Spleen (tissue), 11 donors: ENCODE results near the gene CCN5. TPM values are rescaled to one million over a fixed set of nuclear protein-coding genes. Genes with fewer than 3 reads are reported as not detected.

ENCODE experiments used
- DNase-seq: peaks from one replicate; pipeline ENCODE4 v3.0.0-alpha.2; 2020
- H3K27ac ChIP-seq, 8 donors: fragments of 200-600 bp; sonication (generic) in 7 of 8; 1 replicate in 4 of 8; 2 replicates in 4 of 8; pipeline versions ENCODE4 v1.5.0 to v1.8.0; 2016 to 2021; ENCODE audit warnings: inconsistent platforms in 4 of 8, mild to moderate bottlenecking in 4 of 8, moderate library complexity in 1 of 8
- H3K27me3 ChIP-seq, 7 donors: fragments of 200-600 bp; sonication (generic) in 6 of 7; replicated peaks in 1 of 7; 1 replicate in 4 of 7; 2 replicates in 3 of 7; pipeline versions ENCODE4 v1.5.0 to v1.8.0; 2016 to 2021; ENCODE audit warnings: inconsistent platforms in 3 of 7, mild to moderate bottlenecking in 1 of 7
- H3K36me3 ChIP-seq, 6 donors: fragments of 200-600 bp; sonication (generic) in 5 of 6; 1 replicate in 4 of 6; 2 replicates in 2 of 6; pipeline versions ENCODE4 v1.5.0 to v1.8.0; 2016 to 2021; ENCODE audit warnings: inconsistent platforms in 2 of 6
- H3K4me1 ChIP-seq, 6 donors: fragments of 200-600 bp; sonication (generic) in 5 of 6; 1 replicate in 3 of 6; 2 replicates in 3 of 6; pipeline versions ENCODE4 v1.5.0 to v1.8.0; 2016 to 2021; ENCODE audit warnings: inconsistent platforms in 3 of 6
- H3K4me3 ChIP-seq, 8 donors: fragments of 200-600 bp; sonication (generic) in 7 of 8; 1 replicate in 4 of 8; 2 replicates in 4 of 8; pipeline versions ENCODE4 v1.5.0 to v1.8.0; 2016 to 2021; ENCODE audit warnings: inconsistent platforms in 4 of 8, mild to moderate bottlenecking in 4 of 8, moderate library complexity in 2 of 8
- H3K9me3 ChIP-seq, 8 donors: fragments of 200-600 bp; sonication (generic) in 7 of 8; 1 replicate in 4 of 8; 2 replicates in 4 of 8; pipeline versions ENCODE4 v1.5.0 to v1.8.0; 2016 to 2021; ENCODE audit warnings: inconsistent platforms in 4 of 8
- CTCF ChIP-seq, 11 experiments: fragments of 200-600 bp in 7 of 11; fragments of 450-650 bp in 4 of 11; sonication (generic) in 4 of 11; IDR thresholded peaks in 8 of 11; conservative IDR thresholded peaks in 3 of 11; 1 replicate in 7 of 11; 2 replicates in 4 of 11; pipeline versions ENCODE4 v1.4.0 to v1.8.0; 2016 to 2021; ENCODE audit warnings: antibody characterized with exemption in 11 of 11, inconsistent platforms in 4 of 11, mild to moderate bottlenecking in 1 of 11
- POLR2A ChIP-seq, 3 donors: fragments of 450-650 bp; IDR thresholded peaks; one replicate each; pipeline ENCODE4 v1.5.1; 2017; ENCODE audit warnings: antibody characterized with exemption in 3 of 3, mild to moderate bottlenecking in 1 of 3
- POLR2AphosphoS5 ChIP-seq, 3 donors: sonication (generic); formaldehyde crosslinking; IDR thresholded peaks; one replicate each; pipeline ENCODE4 v1.5.1; 2017; ENCODE audit warnings: antibody characterized with exemption in 3 of 3
- WGBS, 5 donors: extraction: QIAGEN DNeasy Blood & Tissue Kit in 3 of 5; methylation state at CpG; one replicate each; pipeline versions ENCODE4 v1.1.5 to v1.1.7; 2013 to 2018; 5-methylcytosine and 5-hydroxymethylcytosine counted together
- intact Hi-C: fragments of 100-400 bp; cut with DNase I; formaldehyde crosslinking; loops from one replicate; pipeline ENCODE4 v1.15.0; 2023; ENCODE audit warnings: low total_unique reads
- polyA plus RNA-seq, 3 donors: library from polyadenylated mRNA; stranded (reverse); fragments of 200-250 nt; gene quantifications; one replicate each; pipeline ENCODE4 v1.2.1, GENCODE V29; 2013
- total RNA-seq, 7 donors: library from RNA; depleted of rRNA in 3 of 7; stranded (reverse); fragments of >200 nt in 3 of 7; fragmentation: NEBNext Ultra II Directional in 4 of 7; extraction: Animal tissue kit (Norgen Biotek cat#: 25700) in 4 of 7; gene quantifications; one replicate each; pipeline versions ENCODE4 v1.1.0 to v1.2.1, GENCODE V29; 2016 to 2021
- donor health status: healthy with polysubstance abuse.
- donor health status: DM: no; HTN: no; CAD: no; lungs with moderate emphysema.
- donor health status: DM: no; HTN: no; CAD: no.
- donor health status: Bipolar disorder and iron deficiency.
- donor health status: healthy.
- donor health status: DM: no; HTN: no; CAD: no.
- donor health status: DM: yes; HTN: yes; CAD: no.

CCN5 gene
- total and polyA plus RNA-seq, 10 donors = 0.51 to 10.6 (median 1.5) TPM; not detected in 1

GRCh38 chr20:44770484-44771171 lies 55.5 kb downstream of the CCN5 start:
- Histone ChIP-seq H3K36me3 (no peaks in the 10 kb centered on the region), H3K27ac (no peak overlapping the region), H3K4me3 (no peak overlapping the region), H3K27me3 (peaks cover 0 to 83% (median 6%) of the 10 kb centered on the region in 7 donors), H3K4me1 (no peaks in the 10 kb centered on the region), H3K9me3 (no peaks in the 10 kb centered on the region)
- TF ChIP-seq CTCF (IDR thresholded peaks at IDR 0.05 in 8 of 11, conservative IDR thresholded peaks at IDR 0.05 in 3 of 11) (no peak), POLR2AphosphoS5 (IDR thresholded peaks at IDR 0.05) (no peak), POLR2A (IDR thresholded peaks at IDR 0.05) (no peak)
- WGBS, 5 donors = 60 to 74% (median 66%) methylated on average over 11 of the region's 11 CpGs
- DNase-seq = peak; percentile 47
- intact Hi-C loops = no loop called here

GRCh38 chr20:44771172-44771535 lies 56.0 kb downstream of the CCN5 start:
- peak; percentile 48 for DNase-seq
- no peak overlapping the region for H3K27ac ChIP-seq

GRCh38 chr20:44772636-44773035 lies 57.5 kb downstream of the CCN5 start:
- H3K4me1 ChIP-seq = no peaks in the 10 kb centered on the region
- H3K9me3 ChIP-seq = no peaks in the 10 kb centered on the region
- H3K4me3 ChIP-seq = no peak overlapping the region
- TF ChIP-seq POLR2A (IDR thresholded peaks at IDR 0.05) (no peak), POLR2AphosphoS5 (IDR thresholded peaks at IDR 0.05) (no peak), CTCF (IDR thresholded peaks at IDR 0.05 in 8 of 11, conservative IDR thresholded peaks at IDR 0.05 in 3 of 11) (no peak)
- intact Hi-C loops = no loop called here
- H3K27ac ChIP-seq = no peak overlapping the region
- H3K27me3 ChIP-seq = peaks cover 0 to 82% (median 6%) of the 10 kb centered on the region in 7 donors
- 54 to 77% (median 63%) methylated on average over 8 of the region's 8 CpGs for WGBS, 5 donors
- no peaks in the 10 kb centered on the region for H3K36me3 ChIP-seq
- DNase-seq = no peak

More at GRCh38 chr20:44771172-44771535, 56.0 kb downstream of the CCN5 start:
- Histone ChIP-seq H3K9me3 (no peaks in the 10 kb centered on the region), H3K4me3 (no peak overlapping the region), H3K4me1 (no peaks in the 10 kb centered on the region), H3K27me3 (peaks cover 0 to 82% (median 6%) of the 10 kb centered on the region in 7 donors), H3K36me3 (no peaks in the 10 kb centered on the region)
- WGBS, 5 donors = 79 to 100% (median 82%) methylated on average over 2 to 8 of the region's 8 CpGs
- intact Hi-C loops = no loop called here
- TF ChIP-seq POLR2A (IDR thresholded peaks at IDR 0.05) (no peak), POLR2AphosphoS5 (IDR thresholded peaks at IDR 0.05) (no peak), CTCF (IDR thresholded peaks at IDR 0.05 in 8 of 11, conservative IDR thresholded peaks at IDR 0.05 in 3 of 11) (no peak)

GRCh38 chr20:44773070-44773829 lies 58.1 kb downstream of the CCN5 start:
- intact Hi-C loops = no loop called here
- H3K9me3 ChIP-seq = no peaks in the 10 kb centered on the region
- peaks cover 0 to 78% (median 6%) of the 10 kb centered on the region in 7 donors for H3K27me3 ChIP-seq
- peak; percentile 41 for DNase-seq
- H3K4me3 ChIP-seq = no peak overlapping the region
- TF ChIP-seq CTCF (IDR thresholded peaks at IDR 0.05 in 8 of 11, conservative IDR thresholded peaks at IDR 0.05 in 3 of 11) = no peak
- no peak for TF ChIP-seq POLR2A (IDR thresholded peaks at IDR 0.05)
- WGBS, 5 donors = 48 to 64% (median 57%) methylated on average over 10 of the region's 10 CpGs
- no peaks in the 10 kb centered on the region for H3K4me1 ChIP-seq
- H3K27ac ChIP-seq = no peak overlapping the region
- H3K36me3 ChIP-seq = no peaks in the 10 kb centered on the region
